ENCODE measurements around the gene GPR4.
A peak's percentile ranks its signal among the peaks of the same experiment; 100 is the strongest.

The GPR4 gene

GRCh38 chr19:45585158-45585577 is 16.8 kb downstream of the GPR4 start:
- Histone ChIP-seq H3K4me3 (ENCODE audit: low read length in 2 of 2) (peak overlapping the region; percentile 62 to 97), H3K36me3 (ENCODE audit: control insufficient read depth in 2 of 2, insufficient read depth in 2 of 2, low read length in 2 of 2) (no peaks in the 10 kb centered on the region), H3K9ac (ENCODE audit: low read length in 2 of 2) (peak overlapping the region; percentile 52 to 96), H3K4me1 (ENCODE audit: control insufficient read depth, insufficient read depth, low read length) (peaks cover 10% of the 10 kb centered on the region), H3K27me3 (ENCODE audit: control insufficient read depth in 1 of 2, insufficient read depth in 2 of 2, low read length in 2 of 2) (peaks cover 3 to 4% of the 10 kb centered on the region in 2 donors), H3K27ac (ENCODE audit: low read length) (peak overlapping the region; percentile 95), H3K9me3 (ENCODE audit: control insufficient read depth in 2 of 2, low read length in 2 of 2) (no peaks in the 10 kb centered on the region)

- H3K36me3 ChIP-seq (ENCODE audit: control insufficient read depth in 2 of 2, insufficient read depth in 2 of 2, low read length in 2 of 2) = no peaks in the 10 kb centered on the region
- H3K27ac ChIP-seq (ENCODE audit: low read length) = peak within 1 kb of the TSS; percentile 95
- peaks cover 10% of the 10 kb centered on the region for H3K4me1 ChIP-seq (ENCODE audit: control insufficient read depth, insufficient read depth, low read length)
- peak within 1 kb of the TSS; percentile 97 to 99 for H3K4me3 ChIP-seq (ENCODE audit: low read length in 2 of 2)
- H3K9me3 ChIP-seq (ENCODE audit: control insufficient read depth in 2 of 2, low read length in 2 of 2) = no peaks in the 10 kb centered on the region
- H3K27me3 ChIP-seq (ENCODE audit: control insufficient read depth in 1 of 2, insufficient read depth in 2 of 2, low read length in 2 of 2) = peaks cover 1 to 2% of the 10 kb centered on the region in 2 donors
- H3K9ac ChIP-seq (ENCODE audit: low read length in 2 of 2) = peak within 1 kb of the TSS; percentile 98 to 99
These were observed 17.5 kb downstream of the GPR4 start, which contains the start of gene OPA3 for GRCh38 chr19:45584332-45585157. Gene OPA3, minus strand, starts transcription at chr19:45584802. Its CDS starts 38 bp downstream, at chr19:45584764.

- Histone ChIP-seq H3K4me3 (ENCODE audit: low read length in 2 of 2) (no peak overlapping the region), H3K9ac (ENCODE audit: low read length in 2 of 2) (no peak overlapping the region), H3K9me3 (ENCODE audit: control insufficient read depth in 2 of 2, low read length in 2 of 2) (no peaks in the 10 kb centered on the region), H3K27me3 (ENCODE audit: control insufficient read depth in 1 of 2, insufficient read depth in 2 of 2, low read length in 2 of 2) (no peaks in the 10 kb centered on the region), H3K4me1 (ENCODE audit: control insufficient read depth, insufficient read depth, low read length) (peaks cover 18% of the 10 kb centered on the region), H3K36me3 (ENCODE audit: control insufficient read depth in 2 of 2, insufficient read depth in 2 of 2, low read length in 2 of 2) (no peaks in the 10 kb centered on the region), H3K27ac (ENCODE audit: low read length) (no peak overlapping the region)
These were observed 20.4 kb downstream of the GPR4 start for GRCh38 chr19:45581576-45581975.

- Histone ChIP-seq H3K9ac (ENCODE audit: low read length in 2 of 2) (no peak overlapping the region), H3K4me1 (ENCODE audit: control insufficient read depth, insufficient read depth, low read length) (peaks cover 13% of the 10 kb centered on the region), H3K9me3 (ENCODE audit: control insufficient read depth in 2 of 2, low read length in 2 of 2) (no peaks in the 10 kb centered on the region), H3K4me3 (ENCODE audit: low read length in 2 of 2) (no peak overlapping the region), H3K27ac (ENCODE audit: low read length) (no peak overlapping the region), H3K27me3 (ENCODE audit: control insufficient read depth in 1 of 2, insufficient read depth in 2 of 2, low read length in 2 of 2) (no peaks in the 10 kb centered on the region), H3K36me3 (ENCODE audit: control insufficient read depth in 2 of 2, insufficient read depth in 2 of 2, low read length in 2 of 2) (peaks cover 0 to 2% of the 10 kb centered on the region in 2 donors)
These were observed 23.2 kb downstream of the GPR4 start for GRCh38 chr19:45578861-45579260.

- Histone ChIP-seq H3K4me3 (ENCODE audit: low read length in 2 of 2) (no peak overlapping the region), H3K9me3 (ENCODE audit: control insufficient read depth in 2 of 2, low read length in 2 of 2) (no peaks in the 10 kb centered on the region), H3K9ac (ENCODE audit: low read length in 2 of 2) (no peak overlapping the region), H3K4me1 (ENCODE audit: control insufficient read depth, insufficient read depth, low read length) (peaks cover 9% of the 10 kb centered on the region), H3K27me3 (ENCODE audit: control insufficient read depth in 1 of 2, insufficient read depth in 2 of 2, low read length in 2 of 2) (no peaks in the 10 kb centered on the region), H3K36me3 (ENCODE audit: control insufficient read depth in 2 of 2, insufficient read depth in 2 of 2, low read length in 2 of 2) (peaks cover 2% of the 10 kb centered on the region in 2 donors), H3K27ac (ENCODE audit: low read length) (no peak overlapping the region)
These were observed 24.7 kb downstream of the GPR4 start for GRCh38 chr19:45577111-45577905.

GRCh38 chr19:45576682-45577081 is 25.3 kb downstream of the GPR4 start:
- H3K9me3 ChIP-seq (ENCODE audit: control insufficient read depth in 2 of 2, low read length in 2 of 2) = no peaks in the 10 kb centered on the region
- peaks cover 2% of the 10 kb centered on the region in 2 donors for H3K36me3 ChIP-seq (ENCODE audit: control insufficient read depth in 2 of 2, insufficient read depth in 2 of 2, low read length in 2 of 2)
- H3K4me1 ChIP-seq (ENCODE audit: control insufficient read depth, insufficient read depth, low read length) = peaks cover 9% of the 10 kb centered on the region
- H3K9ac ChIP-seq (ENCODE audit: low read length in 2 of 2) = no peak overlapping the region
- no peaks in the 10 kb centered on the region for H3K27me3 ChIP-seq (ENCODE audit: control insufficient read depth in 1 of 2, insufficient read depth in 2 of 2, low read length in 2 of 2)
- H3K27ac ChIP-seq (ENCODE audit: low read length) = no peak overlapping the region
- H3K4me3 ChIP-seq (ENCODE audit: low read length in 2 of 2) = no peak overlapping the region

GRCh38 chr19:45575216-45575615 is 26.8 kb downstream of the GPR4 start:
- no peak overlapping the region for H3K4me3 ChIP-seq (ENCODE audit: low read length in 2 of 2)
- no peak overlapping the region for H3K27ac ChIP-seq (ENCODE audit: low read length)
- peaks cover 9% of the 10 kb centered on the region for H3K4me1 ChIP-seq (ENCODE audit: control insufficient read depth, insufficient read depth, low read length)

GRCh38 chr19:45574526-45574925 is 27.5 kb downstream of the GPR4 start:
- H3K27ac ChIP-seq (ENCODE audit: low read length) = no peak overlapping the region

More at GRCh38 chr19:45575216-45575615, 26.8 kb downstream of the GPR4 start:
- H3K9me3 ChIP-seq (ENCODE audit: control insufficient read depth in 2 of 2, low read length in 2 of 2) = no peaks in the 10 kb centered on the region
- no peak overlapping the region for H3K9ac ChIP-seq (ENCODE audit: low read length in 2 of 2)
- H3K36me3 ChIP-seq (ENCODE audit: control insufficient read depth in 2 of 2, insufficient read depth in 2 of 2, low read length in 2 of 2) = peaks cover 2% of the 10 kb centered on the region in 2 donors
- no peaks in the 10 kb centered on the region for H3K27me3 ChIP-seq (ENCODE audit: control insufficient read depth in 1 of 2, insufficient read depth in 2 of 2, low read length in 2 of 2)

GRCh38 chr19:45571457-45572220 is 30.4 kb downstream of the GPR4 start:
- H3K4me3 ChIP-seq (ENCODE audit: low read length in 2 of 2) = no peak overlapping the region
- peaks cover 2% of the 10 kb centered on the region in 2 donors for H3K36me3 ChIP-seq (ENCODE audit: control insufficient read depth in 2 of 2, insufficient read depth in 2 of 2, low read length in 2 of 2)
- H3K9me3 ChIP-seq (ENCODE audit: control insufficient read depth in 2 of 2, low read length in 2 of 2) = no peaks in the 10 kb centered on the region
- H3K27me3 ChIP-seq (ENCODE audit: control insufficient read depth in 1 of 2, insufficient read depth in 2 of 2, low read length in 2 of 2) = no peaks in the 10 kb centered on the region
- no peak overlapping the region for H3K27ac ChIP-seq (ENCODE audit: low read length)
- H3K9ac ChIP-seq (ENCODE audit: low read length in 2 of 2) = no peak overlapping the region
- peaks cover 1% of the 10 kb centered on the region for H3K4me1 ChIP-seq (ENCODE audit: control insufficient read depth, insufficient read depth, low read length)

More at GRCh38 chr19:45574526-45574925, 27.5 kb downstream of the GPR4 start:
- H3K9ac ChIP-seq (ENCODE audit: low read length in 2 of 2) = no peak overlapping the region
- H3K27me3 ChIP-seq (ENCODE audit: control insufficient read depth in 1 of 2, insufficient read depth in 2 of 2, low read length in 2 of 2) = no peaks in the 10 kb centered on the region
- peaks cover 9% of the 10 kb centered on the region for H3K4me1 ChIP-seq (ENCODE audit: control insufficient read depth, insufficient read depth, low read length)
- H3K36me3 ChIP-seq (ENCODE audit: control insufficient read depth in 2 of 2, insufficient read depth in 2 of 2, low read length in 2 of 2) = peaks cover 2% of the 10 kb centered on the region in 2 donors
- H3K4me3 ChIP-seq (ENCODE audit: low read length in 2 of 2) = no peak overlapping the region
- H3K9me3 ChIP-seq (ENCODE audit: control insufficient read depth in 2 of 2, low read length in 2 of 2) = no peaks in the 10 kb centered on the region
